Thyroid gland (tissue), 4 donors: ENCODE results near the gene ROCK1. TPM values are rescaled to one million over a fixed set of nuclear protein-coding genes. Genes with fewer than 3 reads are reported as not detected.

Experiments used
- DNase-seq, 2 donors: peaks; one replicate each; pipeline ENCODE4 v3.0.0-alpha.2; 2019
- H3K27ac ChIP-seq, 3 donors: fragments of 200-600 bp; sonication (generic); 1 replicate in 2 of 3; 2 replicates in 1 of 3; pipeline ENCODE4 v1.5.1; 2016 to 2019; ENCODE audit warnings: mild to moderate bottlenecking in 1 of 3, moderate library complexity in 1 of 3
- H3K27me3 ChIP-seq: fragments of 200-600 bp; sonication (generic); one replicate; pipeline ENCODE4 v1.5.1; 2019
- H3K36me3 ChIP-seq, 2 donors: fragments of 200-600 bp; sonication (generic); one replicate each; pipeline ENCODE4 v1.5.1; 2016 to 2019
- H3K4me1 ChIP-seq, 2 donors: fragments of 200-600 bp; sonication (generic); one replicate each; pipeline ENCODE4 v1.5.1; 2017 to 2019
- H3K4me3 ChIP-seq, 3 donors: fragments of 200-600 bp; sonication (generic); replicated peaks in 1 of 3; 1 replicate in 2 of 3; 2 replicates in 1 of 3; pipeline ENCODE4 v1.5.1; 2016; ENCODE audit warnings: mild to moderate bottlenecking in 1 of 3
- H3K9me3 ChIP-seq: fragments of 200-600 bp; sonication (generic); one replicate; pipeline ENCODE4 v1.5.1; 2017
- POLR2A ChIP-seq, 2 donors: fragments of 450-650 bp; IDR thresholded peaks; one replicate each; pipeline ENCODE4 v1.6.1; 2017; ENCODE audit warnings: antibody characterized with exemption in 2 of 2, mild to moderate bottlenecking in 2 of 2, moderate library complexity in 1 of 2
- WGBS, 2 donors: methylation state at CpG; one replicate each; pipeline ENCODE4 v1.1.5; 2017; 5-methylcytosine and 5-hydroxymethylcytosine counted together
- intact Hi-C: fragments of 100-400 bp; cut with DNase I; formaldehyde crosslinking; loops from one replicate; pipeline ENCODE4 v1.15.1; 2023
- total RNA-seq, 4 donors: library from RNA; depleted of rRNA; stranded (reverse); fragments of >200 nt; gene quantifications; one replicate each; pipeline ENCODE4 v1.2.3, GENCODE V29; 2016
- TF ChIP-seq, protein P1 (sequence below), 6 experiments: fragments of 200-600 bp in 3 of 6; fragments of 450-650 bp in 3 of 6; sonication (generic) in 3 of 6; IDR thresholded peaks; one replicate each; pipeline ENCODE4 v1.5.1; 2016 to 2019; ENCODE audit warnings: antibody characterized with exemption in 6 of 6, mild to moderate bottlenecking in 2 of 6, inconsistent platforms in 1 of 6, moderate library complexity in 1 of 6

ROCK1 gene
- total RNA-seq, 4 donors from 2014 or later, result 45.3 to 68.9 (median 57.8) TPM

- Histone ChIP-seq H3K36me3 (no peaks in the 10 kb centered on the region), H3K27me3 (no peaks in the 10 kb centered on the region), H3K9me3 (no peaks in the 10 kb centered on the region), H3K27ac (no peak overlapping the region), H3K4me3 (no peak overlapping the region), H3K4me1 (peaks cover 0 to 6% of the 10 kb centered on the region in 2 donors)
- no peak for DNase-seq
- no peak for TF ChIP-seq POLR2A (IDR thresholded peaks at IDR 0.05)
- 58 to 64% methylated on average over 3 of the region's 3 CpGs for WGBS, 2 donors
- intact Hi-C loops, result no loop called here
Observed at GRCh38 chr18:21093133-21093532, 18.5 kb downstream of the ROCK1 start.

- H3K27me3 ChIP-seq, result no peaks in the 10 kb centered on the region
- no peak overlapping the region for H3K4me3 ChIP-seq
- no peaks in the 10 kb centered on the region for H3K36me3 ChIP-seq
- TF ChIP-seq, protein P1, sequence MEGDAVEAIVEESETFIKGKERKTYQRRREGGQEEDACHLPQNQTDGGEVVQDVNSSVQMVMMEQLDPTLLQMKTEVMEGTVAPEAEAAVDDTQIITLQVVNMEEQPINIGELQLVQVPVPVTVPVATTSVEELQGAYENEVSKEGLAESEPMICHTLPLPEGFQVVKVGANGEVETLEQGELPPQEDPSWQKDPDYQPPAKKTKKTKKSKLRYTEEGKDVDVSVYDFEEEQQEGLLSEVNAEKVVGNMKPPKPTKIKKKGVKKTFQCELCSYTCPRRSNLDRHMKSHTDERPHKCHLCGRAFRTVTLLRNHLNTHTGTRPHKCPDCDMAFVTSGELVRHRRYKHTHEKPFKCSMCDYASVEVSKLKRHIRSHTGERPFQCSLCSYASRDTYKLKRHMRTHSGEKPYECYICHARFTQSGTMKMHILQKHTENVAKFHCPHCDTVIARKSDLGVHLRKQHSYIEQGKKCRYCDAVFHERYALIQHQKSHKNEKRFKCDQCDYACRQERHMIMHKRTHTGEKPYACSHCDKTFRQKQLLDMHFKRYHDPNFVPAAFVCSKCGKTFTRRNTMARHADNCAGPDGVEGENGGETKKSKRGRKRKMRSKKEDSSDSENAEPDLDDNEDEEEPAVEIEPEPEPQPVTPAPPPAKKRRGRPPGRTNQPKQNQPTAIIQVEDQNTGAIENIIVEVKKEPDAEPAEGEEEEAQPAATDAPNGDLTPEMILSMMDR (IDR thresholded peaks at IDR 0.05), result no peak
- no peak for TF ChIP-seq POLR2A (IDR thresholded peaks at IDR 0.05)
- H3K9me3 ChIP-seq, result no peaks in the 10 kb centered on the region
- H3K27ac ChIP-seq, result no peak overlapping the region
- H3K4me1 ChIP-seq, result peaks cover 0 to 6% of the 10 kb centered on the region in 2 donors
- intact Hi-C loops, result no loop called here
- DNase-seq, result no peak
- 96 to 99% methylated on average over 2 of the region's 2 CpGs for WGBS, 2 donors
Observed at GRCh38 chr18:21090680-21091079, 20.9 kb downstream of the ROCK1 start.

- no peak overlapping the region for H3K4me3 ChIP-seq
- intact Hi-C loops, result no loop called here
- DNase-seq, result no peak
- H3K27ac ChIP-seq, result no peak overlapping the region
- H3K27me3 ChIP-seq, result no peaks in the 10 kb centered on the region
- TF ChIP-seq, protein P1 (IDR thresholded peaks at IDR 0.05), result no peak
- TF ChIP-seq POLR2A (IDR thresholded peaks at IDR 0.05), result no peak
- H3K36me3 ChIP-seq, result no peaks in the 10 kb centered on the region
- H3K9me3 ChIP-seq, result no peaks in the 10 kb centered on the region
- no peaks in the 10 kb centered on the region for H3K4me1 ChIP-seq
- 87 to 90% methylated on average over 3 of the region's 3 CpGs for WGBS, 2 donors
Observed at GRCh38 chr18:21085579-21086166, 25.9 kb downstream of the ROCK1 start.

GRCh38 chr18:21084511-21085078, 27.0 kb downstream of the ROCK1 start:
- TF ChIP-seq, protein P1 (IDR thresholded peaks at IDR 0.05), result no peak
- TF ChIP-seq POLR2A (IDR thresholded peaks at IDR 0.05), result no peak
- Histone ChIP-seq H3K4me1 (no peaks in the 10 kb centered on the region), H3K9me3 (no peaks in the 10 kb centered on the region), H3K27me3 (no peaks in the 10 kb centered on the region), H3K27ac (no peak overlapping the region), H3K36me3 (no peaks in the 10 kb centered on the region), H3K4me3 (no peak overlapping the region)
- DNase-seq, result no peak
- intact Hi-C loops, result no loop called here
- 87 to 93% methylated on average over 3 of the region's 3 CpGs for WGBS, 2 donors

DNA sequence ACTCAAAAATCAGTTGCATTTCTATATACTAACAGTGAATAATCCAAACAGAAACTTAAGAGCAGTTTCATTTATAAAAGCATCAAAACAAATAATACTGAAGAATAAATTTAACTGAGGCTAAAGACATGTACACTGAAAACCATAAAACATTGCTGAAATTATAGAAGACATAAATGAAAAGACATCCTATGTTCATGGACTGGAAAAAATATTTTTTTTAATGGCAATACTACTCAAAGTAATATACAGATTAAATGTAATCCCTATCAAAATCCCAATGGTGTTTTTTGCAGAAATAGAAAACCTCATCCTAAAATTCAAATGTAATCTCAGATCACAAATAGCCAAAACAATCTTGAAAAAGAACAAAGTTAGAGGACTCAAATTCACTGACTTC, 28.6 kb downstream of the ROCK1 start:
- intact Hi-C loops, result no loop called here
- H3K27ac ChIP-seq, result no peak overlapping the region
- H3K4me3 ChIP-seq, result no peak overlapping the region
- no peaks in the 10 kb centered on the region for H3K36me3 ChIP-seq
- no peak for TF ChIP-seq POLR2A (IDR thresholded peaks at IDR 0.05)
- TF ChIP-seq, protein P1 (IDR thresholded peaks at IDR 0.05), result no peak
- no peaks in the 10 kb centered on the region for H3K27me3 ChIP-seq
- H3K9me3 ChIP-seq, result no peaks in the 10 kb centered on the region
- peaks cover 2 to 7% of the 10 kb centered on the region in 2 donors for H3K4me1 ChIP-seq
- DNase-seq, result no peak
